Fibroblast of lung (primary cell): ENCODE measurements around the gene GTF3C1. TPM values are rescaled to one million over a fixed set of nuclear protein-coding genes. Genes with fewer than 3 reads are reported as not detected.

Experiments used
- DNase-seq, 2 donors: peaks; one replicate each; pipeline versions ENCODE4 v3.0.0 to v3.0.0-alpha.2; 2010; ENCODE audit warnings: low read depth in 2 of 2
- H2AFZ ChIP-seq: 2 replicates; pipeline ENCODE4 v1.5.1; 2012; ENCODE audit warnings: low read length, control low read depth, inconsistent platforms
- H3K27ac ChIP-seq: 2 replicates; pipeline ENCODE4 v1.5.1; 2011; ENCODE audit warnings: low read length, control low read depth; ENCODE audit not compliant: insufficient read depth
- H3K27me3 ChIP-seq: 2 replicates; pipeline ENCODE4 v1.5.1; 2011; ENCODE audit warnings: mild to moderate bottlenecking, low read length; ENCODE audit not compliant: control insufficient read depth, insufficient read depth
- H3K36me3 ChIP-seq: 2 replicates; pipeline ENCODE4 v1.5.1; 2011; ENCODE audit warnings: low read length; ENCODE audit not compliant: control insufficient read depth, insufficient read depth
- H3K4me1 ChIP-seq: 2 replicates; pipeline ENCODE4 v1.5.1; 2011; ENCODE audit warnings: low read length; ENCODE audit not compliant: control insufficient read depth, insufficient read depth; ENCODE audit errors: extremely low read depth
- H3K4me2 ChIP-seq: 2 replicates; pipeline ENCODE4 v1.5.1; 2011; ENCODE audit warnings: low read length, control low read depth; ENCODE audit not compliant: insufficient read depth; ENCODE audit errors: extremely low read depth
- H3K4me3 ChIP-seq, 4 experiments: fragments of 200-600 bp in 1 of 4; sonication (generic) in 1 of 4; replicated peaks in 1 of 4; 2 replicates each; pipeline ENCODE4 v1.5.1; 2011 to 2016; ENCODE audit warnings: low read length in 4 of 4, low read depth in 3 of 4, mild to moderate bottlenecking in 3 of 4, control low read depth in 2 of 4, inconsistent platforms in 1 of 4, mixed read lengths in 1 of 4; ENCODE audit not compliant: insufficient read depth in 1 of 4; ENCODE audit errors: control extremely low read depth in 1 of 4
- H3K79me2 ChIP-seq: 2 replicates; pipeline ENCODE4 v1.5.1; 2012; ENCODE audit warnings: mild to moderate bottlenecking, low read length, inconsistent platforms; ENCODE audit not compliant: control insufficient read depth, insufficient read depth
- H3K9ac ChIP-seq: 2 replicates; pipeline ENCODE4 v1.5.1; 2011; ENCODE audit warnings: mild to moderate bottlenecking, low read length, control low read depth; ENCODE audit not compliant: insufficient read depth
- H3K9me3 ChIP-seq: 2 replicates; pipeline ENCODE4 v1.5.1; 2012; ENCODE audit warnings: low read depth, low read length; ENCODE audit not compliant: control insufficient read depth, insufficient read depth
- H4K20me1 ChIP-seq: 2 replicates; pipeline ENCODE4 v1.5.1; 2011; ENCODE audit warnings: low read length; ENCODE audit not compliant: control insufficient read depth, insufficient read depth; ENCODE audit errors: extremely low read depth
- CTCF ChIP-seq, 2 donors: IDR thresholded peaks in 1 of 2; conservative IDR thresholded peaks in 1 of 2; 1 replicate in 1 of 2; 2 replicates in 1 of 2; pipeline ENCODE4 v1.5.1; 2011 to 2012; ENCODE audit warnings: low read length in 2 of 2, control low read depth in 1 of 2, inconsistent platforms in 1 of 2, low read depth in 1 of 2, mild to moderate bottlenecking in 1 of 2
- EZH2 ChIP-seq: IDR thresholded peaks from 2 replicates; pipeline ENCODE4 v1.5.1; 2012; ENCODE audit warnings: low read length, control low read depth, mild to moderate bottlenecking; ENCODE audit errors: missing control alignments
- polyA plus RNA-seq, 2 donors: library from polyadenylated mRNA; depleted of rRNA in 1 of 2; stranded (reverse) in 1 of 2; unstranded in 1 of 2; fragments of >200 nt; gene quantifications; 2 replicates each; pipeline ENCODE4 v1.2.1, GENCODE V29; 2011 to 2012; ENCODE audit warnings: missing spikeins in 1 of 2
- total RNA-seq: library from RNA; depleted of rRNA; stranded (reverse); fragments of >200 nt; gene quantifications from 2 replicates; pipeline ENCODE4 v1.2.1, GENCODE V29; 2014

The GTF3C1 gene
- total and polyA plus RNA-seq, 2 donors (not counting 1 experiment from before 2014, with no cell fraction given) = 20.1 to 75.3 TPM

GRCh38 chr16:27450196-27450549, 99.5 kb downstream of the GTF3C1 start:
- Histone ChIP-seq H3K4me3 (no peak overlapping the region), H3K36me3 (no peaks in the 10 kb centered on the region), H3K27ac (no peak overlapping the region), H4K20me1 (no peaks in the 10 kb centered on the region), H3K4me1 (peaks cover 6% of the 10 kb centered on the region), H3K27me3 (no peaks in the 10 kb centered on the region), H3K9ac (no peak overlapping the region), H2AFZ (no peak overlapping the region), H3K4me2 (no peak overlapping the region), H3K79me2 (no peaks in the 10 kb centered on the region), H3K9me3 (no peaks in the 10 kb centered on the region)
- TF ChIP-seq CTCF (conservative IDR thresholded peaks at IDR 0.05 in 1 of 2, IDR thresholded peaks at IDR 0.05 in 1 of 2; ENCODE audit: low read depth in 1 of 2, low read length in 2 of 2) (no peak), EZH2 (no peak)
- DNase-seq = no peak

DNA sequence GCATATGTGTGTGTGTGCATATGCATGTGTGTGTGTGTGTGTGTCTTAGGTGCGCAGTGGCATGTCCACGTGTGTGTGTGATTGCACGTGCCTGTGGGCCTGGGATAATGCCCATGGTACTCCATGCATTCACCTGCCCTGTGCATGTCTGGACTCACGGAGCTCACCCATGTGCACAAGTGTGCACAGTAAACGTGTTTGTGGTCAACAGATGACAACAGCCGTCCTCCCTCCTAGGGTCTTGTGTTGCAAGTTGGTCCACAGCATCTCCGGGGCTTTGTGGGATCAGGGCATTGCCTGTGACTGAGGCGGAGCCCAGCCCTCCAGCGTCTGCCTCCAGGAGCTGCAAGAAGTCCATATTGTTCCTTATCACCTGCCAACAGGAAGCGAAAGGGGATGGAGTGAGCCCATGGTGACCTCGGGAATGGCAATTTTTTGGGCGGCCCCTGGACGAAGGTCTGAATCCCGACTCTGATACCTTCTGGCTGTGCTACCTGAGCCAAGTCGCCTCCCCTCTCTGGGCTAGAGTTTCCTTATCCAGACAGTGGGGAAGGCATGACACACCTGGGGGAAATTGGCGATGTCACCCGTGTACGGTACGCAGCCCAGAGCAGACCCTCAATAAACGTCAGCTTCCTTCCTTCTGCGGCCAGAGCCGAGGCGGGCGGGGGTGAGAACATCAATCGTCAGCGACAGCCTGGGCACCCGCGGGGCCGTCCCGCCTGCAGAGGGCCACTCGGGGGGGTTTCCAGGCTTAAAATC, 100.1 kb downstream of the GTF3C1 start:
- no peaks in the 10 kb centered on the region for H3K9me3 ChIP-seq
- H2AFZ ChIP-seq = no peak overlapping the region
- DNase-seq = no peak
- TF ChIP-seq EZH2 = no peak
- TF ChIP-seq CTCF (conservative IDR thresholded peaks at IDR 0.05 in 1 of 2, IDR thresholded peaks at IDR 0.05 in 1 of 2; ENCODE audit: low read depth in 1 of 2, low read length in 2 of 2) = no peak
- H3K27ac ChIP-seq = no peak overlapping the region
- no peaks in the 10 kb centered on the region for H3K79me2 ChIP-seq
- H3K4me3 ChIP-seq = no peak overlapping the region
- no peak overlapping the region for H3K4me2 ChIP-seq
- H4K20me1 ChIP-seq = no peaks in the 10 kb centered on the region
- H3K27me3 ChIP-seq = no peaks in the 10 kb centered on the region
- H3K36me3 ChIP-seq = no peaks in the 10 kb centered on the region
- no peak overlapping the region for H3K9ac ChIP-seq
- H3K4me1 ChIP-seq = peaks cover 6% of the 10 kb centered on the region

DNA sequence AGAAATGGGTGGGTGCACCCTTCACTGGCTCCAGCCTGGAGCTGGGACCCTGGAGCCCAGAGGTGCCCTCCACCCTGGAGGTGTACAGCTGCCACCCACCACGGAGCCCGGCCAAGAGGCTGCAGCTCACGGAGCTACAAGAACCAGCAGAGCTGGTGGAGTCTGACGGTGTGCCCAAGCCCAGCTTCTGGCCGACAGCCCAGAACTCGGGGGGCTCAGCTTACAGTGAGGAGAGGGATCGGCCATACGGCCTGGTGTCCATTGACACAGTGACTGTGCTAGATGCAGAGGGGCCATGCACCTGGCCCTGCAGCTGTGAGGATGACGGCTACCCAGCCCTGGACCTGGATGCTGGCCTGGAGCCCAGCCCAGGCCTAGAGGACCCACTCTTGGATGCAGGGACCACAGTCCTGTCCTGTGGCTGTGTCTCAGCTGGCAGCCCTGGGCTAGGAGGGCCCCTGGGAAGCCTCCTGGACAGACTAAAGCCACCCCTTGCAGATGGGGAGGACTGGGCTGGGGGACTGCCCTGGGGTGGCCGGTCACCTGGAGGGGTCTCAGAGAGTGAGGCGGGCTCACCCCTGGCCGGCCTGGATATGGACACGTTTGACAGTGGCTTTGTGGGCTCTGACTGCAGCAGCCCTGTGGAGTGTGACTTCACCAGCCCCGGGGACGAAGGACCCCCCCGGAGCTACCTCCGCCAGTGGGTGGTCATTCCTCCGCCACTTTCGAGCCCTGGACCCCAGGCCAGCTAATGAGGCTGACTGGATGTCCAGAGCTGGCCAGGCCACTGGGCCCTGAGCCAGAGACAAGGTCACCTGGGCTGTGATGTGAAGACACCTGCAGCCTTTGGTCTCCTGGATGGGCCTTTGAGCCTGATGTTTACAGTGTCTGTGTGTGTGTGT, 100.9 kb downstream of the GTF3C1 start:
- Histone ChIP-seq H3K9ac (no peak overlapping the region), H3K36me3 (no peaks in the 10 kb centered on the region), H3K4me2 (no peak overlapping the region), H3K4me1 (peaks cover 6% of the 10 kb centered on the region), H4K20me1 (no peaks in the 10 kb centered on the region), H2AFZ (no peak overlapping the region), H3K4me3 (no peak overlapping the region), H3K27ac (no peak overlapping the region), H3K79me2 (no peaks in the 10 kb centered on the region), H3K27me3 (no peaks in the 10 kb centered on the region), H3K9me3 (no peaks in the 10 kb centered on the region)
- DNase-seq = no peak
- no peak for TF ChIP-seq EZH2
- TF ChIP-seq CTCF (conservative IDR thresholded peaks at IDR 0.05 in 1 of 2, IDR thresholded peaks at IDR 0.05 in 1 of 2; ENCODE audit: low read depth in 1 of 2, low read length in 2 of 2) = no peak
